Stimulated activated CD8-positive, alpha-beta memory T cell treated with anti-CD3 and anti-CD28 coated beads, Interleukin-2, amount 100 ng/mL, for 48 hours (primary cell): ENCODE results near the gene SLU7.

Experiments used
- DNase-seq, 2 donors: peaks; one replicate each; pipeline ENCODE4 v3.0.0-alpha.2; 2020; ENCODE audit warnings: low read depth in 2 of 2

Gene SLU7

DNA sequence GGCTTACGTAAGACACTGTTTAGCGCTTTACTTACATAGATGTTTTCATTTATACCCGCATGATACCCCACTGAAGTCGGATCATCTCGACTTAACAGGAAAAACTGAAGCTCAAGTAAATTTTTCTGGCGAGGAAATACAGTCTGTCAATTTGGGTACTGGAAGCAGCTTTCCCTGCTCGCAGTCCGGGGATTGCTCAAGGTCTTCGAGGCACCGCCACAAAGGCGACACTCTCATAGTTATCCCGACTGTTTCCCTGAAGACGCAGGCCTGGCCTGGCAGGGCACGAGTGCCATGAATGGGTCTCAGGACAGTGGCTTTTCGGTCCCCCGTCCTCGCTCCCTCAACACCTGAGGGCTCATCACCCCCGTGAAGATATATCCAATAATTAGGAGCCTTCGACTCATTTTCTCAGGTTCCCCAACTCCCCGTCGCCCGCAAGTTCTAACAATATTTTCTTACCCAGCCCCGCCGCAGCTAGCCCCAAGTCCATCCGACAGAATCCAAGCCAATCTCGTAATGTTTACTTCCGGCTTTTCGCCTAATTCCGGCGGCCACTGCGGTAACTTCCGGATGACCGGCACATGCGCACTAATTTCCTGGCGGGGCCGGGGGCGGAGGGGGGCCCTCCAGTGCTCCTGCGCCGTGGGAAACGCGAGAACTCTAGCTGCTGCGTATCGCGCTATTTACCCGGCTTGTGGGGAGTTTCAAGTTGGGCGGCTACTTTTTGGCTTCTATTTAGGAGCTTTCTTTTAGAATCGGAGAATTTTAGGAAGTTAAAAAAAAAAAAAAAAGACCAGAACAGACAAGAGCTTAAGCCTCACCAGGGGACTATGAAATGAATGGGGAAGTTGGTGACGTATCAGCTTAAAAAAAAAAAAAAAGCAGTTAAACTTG, at the start of gene SLU7:
Gene SLU7, minus strand, starts transcription at position 521 of the 897 bp plus-strand sequence. CDS start 3,787 bp downstream, outside the sequence.
- DNase-seq: peak; percentile 88 to 90

DNA sequence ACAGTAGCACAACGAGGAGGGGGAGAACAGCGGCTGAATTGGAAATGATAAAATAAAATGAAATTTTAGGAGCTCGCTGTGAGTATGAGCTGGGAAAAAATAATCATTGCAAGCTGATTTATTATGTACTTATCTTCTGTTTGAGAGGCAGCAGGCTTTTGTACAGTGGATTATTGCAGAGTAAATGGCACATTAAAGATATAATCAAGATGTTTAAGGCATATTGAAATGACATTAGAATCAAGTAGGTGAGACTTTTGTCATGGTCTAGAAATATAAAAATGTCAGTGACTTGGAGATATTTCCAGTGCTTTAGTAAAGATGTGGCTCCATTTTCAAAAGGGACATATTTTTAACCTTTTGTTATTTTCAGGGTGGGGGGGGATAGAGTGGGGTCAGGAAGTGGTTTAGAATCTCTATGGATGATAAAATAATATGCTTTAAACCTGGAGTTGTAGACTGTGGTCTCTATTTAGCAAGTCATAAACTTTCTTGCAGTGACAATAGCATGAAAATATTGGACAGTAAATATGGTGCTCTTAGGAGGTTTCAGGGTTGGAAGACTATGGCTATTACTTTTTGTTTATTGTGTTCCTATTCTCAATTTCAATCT, 49.6 kb upstream of the SLU7 start:
- no peak for DNase-seq

DNA sequence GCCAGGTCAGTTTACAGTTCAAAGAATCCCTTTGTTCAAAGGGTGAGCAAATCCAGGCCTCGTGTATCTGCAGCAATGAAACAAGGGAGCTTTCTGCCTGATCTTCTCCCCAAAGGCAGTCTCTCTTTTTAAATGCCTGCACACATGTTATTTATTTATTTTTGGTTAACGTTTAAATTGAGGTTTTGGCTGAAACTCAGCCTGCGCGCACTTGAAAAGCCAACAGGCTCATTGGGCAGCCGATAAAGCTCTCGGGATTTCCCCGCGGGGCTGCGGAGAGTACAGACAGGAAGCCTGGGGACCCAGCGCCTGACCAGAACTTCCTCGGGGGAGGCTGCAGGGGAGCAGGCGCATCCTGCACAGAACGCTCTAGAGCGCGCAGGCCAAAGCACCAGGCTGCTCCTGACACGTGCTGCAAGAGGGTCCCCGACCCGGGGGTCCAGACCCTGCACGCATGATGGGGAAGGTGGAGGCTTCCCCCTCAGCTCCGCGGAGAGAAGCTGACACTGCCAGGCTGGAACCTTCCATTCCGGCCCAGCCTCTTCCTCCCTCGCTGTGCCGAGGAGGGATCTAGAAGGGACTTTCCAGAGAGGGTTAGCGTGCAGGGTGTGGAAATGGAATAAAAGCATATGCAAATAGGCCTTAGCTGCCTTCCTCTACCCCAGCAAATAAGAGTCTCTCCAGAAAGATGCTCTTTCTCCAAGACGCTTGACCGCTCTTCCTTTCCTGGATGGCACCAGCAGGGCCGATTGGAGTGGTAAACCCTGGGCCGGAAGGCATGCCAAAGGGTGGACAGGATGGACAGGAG, 48.9 kb upstream of the SLU7 start:
- peak; percentile 79 to 87 for DNase-seq

DNA sequence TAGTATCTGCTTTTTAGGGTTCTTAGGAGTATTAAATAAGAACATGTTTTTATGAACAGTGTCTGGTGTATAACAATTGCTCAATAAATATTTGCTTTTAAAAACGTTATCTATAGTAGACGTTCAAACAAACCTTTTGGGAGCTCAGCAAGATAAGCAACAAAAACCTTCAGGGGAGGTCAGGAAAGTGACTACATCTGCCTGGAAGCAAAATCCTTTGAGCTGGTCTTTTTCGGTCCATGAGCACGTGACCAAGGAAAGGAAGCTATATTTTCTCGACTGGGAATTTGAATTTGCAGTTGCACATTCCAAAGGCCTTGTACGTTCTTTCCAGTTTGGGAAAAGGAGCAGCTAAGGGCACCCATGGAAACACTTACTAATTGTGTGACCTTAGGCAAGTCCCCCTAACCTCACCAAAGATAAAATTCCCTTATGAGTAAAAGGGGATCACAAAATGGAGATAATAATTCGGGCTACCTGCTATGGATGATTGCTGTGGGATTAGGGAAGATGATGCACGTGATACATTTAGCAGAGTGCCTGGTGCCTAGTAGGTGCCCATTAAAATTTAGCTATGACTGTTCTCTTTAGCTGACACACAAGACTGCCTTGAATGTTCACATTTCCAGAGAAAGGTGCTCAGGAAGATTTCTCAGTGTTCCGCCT, 48.1 kb upstream of the SLU7 start:
- no peak for DNase-seq

DNA sequence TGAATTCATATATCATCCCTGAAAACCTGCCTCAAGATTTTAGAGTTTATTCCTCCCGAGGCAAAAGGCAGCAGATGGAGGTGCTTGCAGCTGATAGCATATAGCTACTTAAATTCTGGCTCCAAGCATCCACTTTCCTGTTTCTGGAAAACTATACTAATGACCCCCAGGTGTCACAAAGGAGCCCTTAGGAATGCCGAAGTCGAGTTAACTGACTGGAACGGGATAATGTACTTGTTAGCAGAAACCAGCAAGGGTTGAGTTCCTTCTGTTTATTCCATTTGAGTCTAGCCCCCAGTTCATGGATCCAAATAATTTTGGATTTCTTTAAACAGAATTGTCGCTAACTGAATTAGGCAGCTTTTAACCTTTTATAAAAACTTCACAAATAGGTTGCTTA, 47.2 kb upstream of the SLU7 start:
- no peak for DNase-seq

DNA sequence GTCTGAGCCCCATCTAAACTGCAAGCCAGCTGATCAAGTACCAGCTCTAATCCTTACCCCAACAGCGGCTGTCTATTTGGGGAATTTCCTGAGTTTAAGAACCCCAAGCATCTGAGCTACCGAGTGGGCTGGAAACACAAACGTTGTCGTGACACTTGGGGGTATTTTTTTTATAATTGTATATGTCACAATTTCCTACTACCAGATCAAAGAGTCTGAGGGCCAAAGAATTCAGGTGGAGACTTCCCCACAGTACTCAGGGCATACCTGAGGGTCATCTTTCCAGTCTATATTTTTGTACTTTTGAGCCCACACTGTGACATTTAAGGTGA, 45.6 kb upstream of the SLU7 start:
- DNase-seq: no peak

DNA sequence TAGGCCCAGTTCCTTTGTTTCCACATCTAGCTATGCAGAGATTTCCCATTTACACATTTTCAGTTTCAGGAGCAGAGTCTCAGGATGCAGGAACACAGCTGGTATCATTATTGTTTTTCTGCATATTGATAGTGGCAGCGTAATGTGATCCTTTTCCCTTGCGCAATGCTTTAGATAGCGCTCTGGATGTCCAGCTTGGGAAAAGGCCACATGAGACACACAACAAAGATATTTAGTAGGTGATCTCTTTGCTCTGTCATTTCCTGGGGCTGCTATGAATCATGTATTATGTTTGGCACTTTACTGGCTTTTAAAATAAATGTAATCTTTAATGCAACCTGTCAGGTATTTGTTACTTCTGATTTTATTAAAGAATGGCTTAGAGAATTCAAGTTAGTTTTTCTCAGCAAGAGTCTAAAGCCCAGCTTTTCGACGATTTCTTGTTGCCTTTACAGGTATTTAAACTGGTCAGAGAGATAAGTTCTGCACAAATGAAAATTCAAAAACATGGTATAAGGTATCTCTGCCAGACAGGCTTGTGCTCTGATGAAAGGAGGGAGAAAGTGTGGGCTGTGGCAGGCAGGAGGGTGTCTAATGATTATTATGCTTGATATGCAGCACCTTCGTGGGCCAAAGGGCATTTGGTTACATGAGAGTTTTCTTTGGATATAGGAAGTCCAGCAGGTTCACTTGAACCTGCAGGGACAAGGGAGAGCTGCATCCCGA, 45.0 kb upstream of the SLU7 start:
- no peak for DNase-seq

DNA sequence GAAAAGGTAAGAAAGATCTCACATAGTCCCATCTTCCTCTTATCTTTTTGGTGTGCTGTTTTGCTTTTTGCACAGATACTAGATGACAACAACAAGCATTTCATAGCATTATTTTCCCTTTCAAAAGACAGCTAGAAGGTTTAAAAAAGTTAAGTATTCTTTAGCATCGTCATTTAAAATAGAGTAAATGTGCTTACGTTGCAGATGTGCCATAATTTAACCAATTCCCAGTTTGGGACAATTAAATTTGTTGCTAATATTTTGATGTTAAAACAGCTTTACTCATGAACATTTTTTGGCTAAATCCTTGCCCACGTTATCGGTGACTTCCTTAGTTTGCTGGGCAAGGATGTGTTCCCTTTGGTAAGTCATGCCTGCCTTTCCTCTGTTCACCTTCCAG, 44.3 kb upstream of the SLU7 start:
- no peak for DNase-seq

DNA sequence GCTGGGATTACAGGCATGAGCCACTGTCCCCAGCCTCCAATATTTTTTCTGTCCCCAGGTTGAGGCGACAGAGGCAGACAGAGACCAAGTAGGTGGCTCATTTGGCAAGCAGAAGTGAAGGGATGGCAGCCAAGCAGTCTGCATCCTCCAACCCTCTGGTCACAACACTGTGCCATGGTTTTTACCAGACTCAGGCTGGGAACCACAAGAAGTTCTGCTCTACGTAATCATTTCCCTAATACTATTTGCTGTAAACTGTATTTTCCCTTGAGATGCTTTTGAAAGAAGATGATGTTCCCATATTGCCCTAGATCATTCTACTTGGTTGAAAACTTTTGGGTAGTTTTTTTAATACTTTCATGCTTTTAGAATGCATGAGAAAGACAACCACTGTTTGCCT, 43.3 kb upstream of the SLU7 start:
- DNase-seq: no peak

DNA sequence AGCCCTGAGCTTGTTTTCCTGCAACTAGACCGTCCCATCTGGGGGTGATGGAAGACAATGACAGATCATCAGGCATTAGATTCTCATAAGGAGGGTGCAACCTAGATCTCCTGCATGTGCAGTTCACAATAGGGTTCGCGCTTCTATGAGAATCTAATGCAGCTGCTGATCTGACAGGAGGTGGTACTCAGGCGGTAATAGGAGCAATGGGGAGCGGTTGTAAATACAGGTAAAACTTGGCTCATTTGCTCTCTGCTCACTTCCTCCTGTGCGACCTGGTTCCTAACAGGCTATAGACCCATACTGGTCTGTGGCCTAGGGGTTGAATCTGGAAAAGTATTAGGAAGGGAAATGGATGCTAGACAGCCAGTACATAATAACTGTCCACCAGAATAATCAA, 42.5 kb upstream of the SLU7 start:
- DNase-seq: no peak

DNA sequence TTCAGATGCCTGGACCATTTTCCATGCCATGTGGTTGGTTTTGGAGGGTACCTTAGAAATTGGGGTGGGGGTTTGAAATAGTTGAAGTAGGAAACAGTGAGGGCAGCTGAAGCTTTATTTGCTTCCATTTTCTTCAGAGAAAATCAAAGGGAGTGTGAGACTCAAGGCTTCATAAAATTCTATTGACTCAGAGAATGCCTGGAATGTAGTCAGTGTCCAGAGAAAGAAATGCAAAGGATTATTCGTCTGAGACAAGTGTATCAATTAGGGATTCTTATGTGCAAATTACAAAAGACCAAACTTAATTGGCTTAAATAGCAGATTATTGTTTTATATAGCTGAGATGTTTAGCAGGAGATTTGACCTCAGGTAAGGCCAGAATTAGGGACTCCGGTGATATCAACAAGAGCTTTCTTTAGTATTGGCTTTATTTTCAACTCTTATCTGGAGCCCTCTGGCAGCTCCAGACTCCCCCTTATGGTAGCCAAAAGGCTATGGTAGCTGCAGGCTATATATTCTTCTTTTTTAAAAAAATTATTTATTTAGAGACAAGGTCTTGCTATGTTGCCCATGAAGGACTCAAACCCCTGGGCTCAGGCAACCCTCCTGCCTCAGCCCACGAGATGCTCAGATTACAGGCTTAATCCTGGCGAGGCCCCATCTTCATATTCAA, 41.6 kb upstream of the SLU7 start:
- DNase-seq: no peak

DNA sequence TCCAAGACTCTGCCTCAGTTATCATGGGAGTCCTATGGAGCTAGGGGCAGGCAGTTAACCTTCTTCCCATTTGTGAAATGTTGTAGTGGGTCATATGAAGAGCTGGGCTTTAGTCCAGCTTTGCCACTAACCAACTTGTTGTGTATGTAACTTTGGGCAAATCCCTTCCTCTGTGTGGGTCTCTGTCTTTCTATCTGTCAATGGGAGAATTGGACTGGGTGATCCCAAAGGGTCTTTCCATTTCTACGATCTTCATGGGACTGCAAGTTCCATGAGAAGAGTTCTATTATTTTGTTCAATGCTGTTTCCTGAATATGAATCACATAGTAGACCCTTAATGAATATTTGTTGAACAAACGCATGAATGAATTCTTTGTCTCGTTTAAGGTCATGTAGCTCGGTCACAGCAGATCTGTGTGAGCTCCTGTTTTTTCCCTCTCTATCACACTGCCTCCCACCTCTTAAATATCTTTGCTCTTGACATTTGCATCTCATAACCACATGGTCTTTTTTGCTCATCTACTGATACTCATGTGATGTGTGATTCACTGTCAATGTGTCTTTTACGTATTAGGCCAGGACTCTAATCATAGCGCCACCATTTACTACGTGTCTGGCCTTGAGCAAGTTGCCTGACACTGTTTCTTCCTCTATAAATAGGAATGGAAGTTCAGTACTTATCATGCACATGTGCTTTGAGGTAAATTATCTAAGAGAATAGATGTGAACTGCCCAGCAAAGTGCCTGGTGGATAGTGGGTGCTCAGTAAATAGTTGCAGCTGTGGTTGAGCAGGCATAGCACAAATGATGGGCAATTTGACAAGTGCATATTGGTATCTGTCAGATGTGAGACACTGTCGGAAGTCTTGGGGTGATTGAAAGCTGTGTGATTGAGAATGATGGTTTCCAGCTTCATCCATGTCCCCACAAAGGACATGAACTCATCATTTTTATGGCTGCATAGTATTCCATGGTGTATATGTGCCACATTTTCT, 40.2 kb upstream of the SLU7 start:
- DNase-seq: no peak

DNA sequence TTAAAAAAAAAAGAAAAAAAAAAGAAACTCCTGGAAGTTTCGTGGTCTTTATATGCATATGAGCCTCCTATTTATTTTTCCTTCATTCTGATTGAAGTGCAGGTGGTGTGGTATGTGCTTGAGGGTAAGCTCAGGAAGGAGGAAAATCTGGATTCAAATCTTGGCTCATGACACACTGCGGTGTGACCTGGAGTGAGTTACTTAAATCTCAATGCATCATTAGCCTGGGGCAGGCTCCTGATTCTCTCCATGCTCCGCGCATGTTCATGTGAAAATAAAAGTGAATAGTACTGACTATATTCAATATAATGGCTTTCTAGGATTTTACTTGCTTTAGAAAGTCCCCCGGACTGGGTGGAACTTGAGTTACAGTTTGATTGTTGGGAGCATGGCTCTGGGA, 38.4 kb upstream of the SLU7 start:
- DNase-seq: no peak

DNA sequence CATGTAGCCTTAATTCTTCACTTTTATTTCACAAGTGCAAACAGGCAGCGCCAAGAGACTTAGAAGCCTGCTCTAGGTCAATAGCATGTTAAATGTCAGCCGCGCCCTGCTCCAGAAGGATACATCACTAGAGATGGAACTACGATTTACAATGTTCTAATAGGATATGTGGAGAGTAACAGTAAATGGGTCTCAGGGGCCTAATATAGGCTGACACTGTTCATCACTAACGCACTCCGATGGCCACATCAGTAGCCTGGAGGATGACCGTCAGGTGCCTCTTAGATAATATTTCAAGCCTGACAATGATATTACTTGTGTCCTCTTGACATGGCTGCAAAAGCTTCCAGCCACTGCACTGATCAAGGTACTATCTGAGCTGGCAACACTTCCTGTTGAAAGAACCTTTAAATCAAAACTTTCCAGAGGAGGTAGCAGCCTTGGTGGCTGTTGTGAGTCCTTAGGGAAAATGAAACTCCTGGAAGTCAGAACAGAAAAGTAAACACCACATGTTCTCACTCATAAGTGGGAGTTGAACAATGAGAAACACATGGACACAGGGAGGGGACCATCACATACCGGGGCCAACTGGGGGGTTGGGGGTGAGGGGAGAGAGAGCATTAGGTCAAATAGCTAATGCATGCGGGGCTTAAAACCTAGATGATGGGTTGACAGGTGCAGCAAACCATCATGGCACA, 37.7 kb upstream of the SLU7 start:
- DNase-seq: no peak

DNA sequence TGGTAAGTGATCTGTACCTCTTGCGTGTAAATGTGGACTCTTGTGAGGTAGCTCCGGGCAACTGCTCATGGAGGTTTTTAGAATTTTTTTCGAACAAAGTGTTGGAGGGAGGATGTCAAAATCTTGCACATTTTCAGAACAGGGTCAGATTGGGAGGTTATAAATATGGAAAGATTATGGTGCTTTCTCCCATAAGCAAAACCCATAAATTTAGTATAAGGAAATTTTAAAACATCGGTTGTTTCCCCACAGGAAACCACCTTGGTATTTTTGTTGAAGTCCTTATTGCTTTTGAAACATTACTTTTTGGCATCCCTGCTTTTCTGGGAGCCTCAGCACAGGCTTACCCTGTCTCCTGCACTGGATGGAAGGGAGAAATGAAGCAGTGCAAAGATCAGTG, 36.7 kb upstream of the SLU7 start:
- no peak for DNase-seq

DNA sequence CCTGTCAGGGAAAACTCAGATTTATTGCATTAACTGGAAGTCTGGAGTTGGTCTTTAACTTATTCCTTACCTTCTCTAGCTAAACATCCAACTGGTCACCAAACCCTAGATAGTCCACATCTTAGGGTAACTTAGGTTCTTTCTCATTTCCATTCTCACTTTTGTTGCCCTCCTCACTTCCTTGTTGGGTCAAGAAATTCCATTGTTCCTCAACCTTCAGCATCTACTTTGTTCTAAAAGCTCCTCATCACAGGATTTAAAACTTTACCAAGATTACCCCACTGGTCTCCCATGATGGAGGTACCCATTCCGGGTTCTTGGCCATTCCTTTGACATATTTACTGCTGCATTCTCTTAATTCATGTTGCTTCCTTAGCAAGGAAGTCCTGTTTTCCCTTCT, 34.9 kb upstream of the SLU7 start:
- no peak for DNase-seq

DNA sequence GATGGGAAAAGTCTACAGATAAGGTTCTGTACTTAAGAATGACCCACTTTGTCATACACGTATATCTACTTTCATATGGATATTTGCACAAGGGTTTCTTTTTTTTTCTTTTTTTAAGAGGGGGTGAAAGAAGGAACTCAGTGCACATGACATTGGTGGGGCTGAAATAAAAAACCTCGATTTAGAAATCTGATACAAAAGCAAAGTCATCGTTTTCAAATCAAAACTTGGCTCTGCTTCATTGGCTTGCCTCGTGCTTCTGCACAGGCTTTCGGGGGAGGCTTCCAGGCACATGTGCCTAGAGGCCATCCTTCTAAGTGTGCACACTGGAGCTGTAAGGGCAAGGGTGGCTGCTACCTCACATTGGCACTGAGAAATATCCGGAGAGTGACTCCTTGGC, 33.9 kb upstream of the SLU7 start:
- DNase-seq: no peak

DNA sequence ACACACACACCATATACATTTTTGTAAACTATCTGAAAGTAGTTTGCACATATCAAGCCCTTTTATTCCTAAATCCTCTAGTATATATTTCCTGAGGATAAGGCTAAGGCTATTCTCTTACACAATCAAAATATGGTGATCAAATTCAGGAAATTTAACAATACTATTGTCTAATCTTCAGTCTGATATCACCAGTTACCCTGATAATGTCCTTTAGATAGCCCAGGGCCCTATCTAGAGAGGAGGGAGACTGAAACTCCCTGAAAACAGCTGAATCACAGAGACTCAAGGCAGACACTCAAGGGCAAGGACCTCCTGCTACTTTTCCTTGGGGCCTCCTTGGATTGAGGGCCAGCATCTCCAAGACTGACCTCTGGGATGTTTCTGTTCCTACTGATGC, 33.2 kb upstream of the SLU7 start:
- DNase-seq: no peak

DNA sequence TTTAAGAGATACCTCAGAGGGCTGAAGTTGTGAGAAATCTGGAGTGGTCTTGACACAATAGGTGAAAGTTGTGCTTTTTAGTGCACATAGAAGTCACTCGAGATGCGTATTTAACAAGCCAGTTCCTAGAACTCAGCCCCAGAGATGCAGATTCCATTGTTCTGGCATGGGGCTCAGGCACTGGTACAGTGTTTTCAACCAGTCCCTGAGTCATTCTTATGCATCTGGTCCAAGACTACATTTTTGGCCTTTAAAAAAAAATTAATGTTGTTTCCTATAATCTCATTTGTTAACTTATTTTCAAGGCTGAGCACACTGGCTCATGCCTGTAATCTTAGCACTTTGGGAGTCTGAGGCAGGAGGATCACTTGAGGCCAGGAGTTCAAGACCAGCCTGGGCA, 32.4 kb upstream of the SLU7 start:
- DNase-seq: no peak
